Fibroblast of skin of abdomen (primary cell): Measurements from ENCODE around the gene FAAP24. TPM values are rescaled to one million over a fixed set of nuclear protein-coding genes. Genes with fewer than 3 reads are reported as not detected.
"Not testable (repeated sequence)": the region's sequence is repeated elsewhere in the genome, so short reads cannot be mapped to it uniquely, and the experiment has no call there.

ENCODE experiments used
- DNase-seq: peaks from one replicate; pipeline ENCODE4 v3.0.0-alpha.2; 2013
- polyA plus RNA-seq, 2 experiments: library from polyadenylated mRNA; unstranded; fragments of 120-200 nt; gene quantifications; one replicate each; pipeline ENCODE4 v1.2.1, GENCODE V29; 2013; ENCODE audit not compliant: insufficient read length in 2 of 2

The FAAP24 gene
- 3.0 TPM for polyA plus RNA-seq (2013, experiment 1 of 2; ENCODE audit: insufficient read length)
- 3.2 TPM for polyA plus RNA-seq (2013, experiment 2 of 2; ENCODE audit: insufficient read length)

DNA sequence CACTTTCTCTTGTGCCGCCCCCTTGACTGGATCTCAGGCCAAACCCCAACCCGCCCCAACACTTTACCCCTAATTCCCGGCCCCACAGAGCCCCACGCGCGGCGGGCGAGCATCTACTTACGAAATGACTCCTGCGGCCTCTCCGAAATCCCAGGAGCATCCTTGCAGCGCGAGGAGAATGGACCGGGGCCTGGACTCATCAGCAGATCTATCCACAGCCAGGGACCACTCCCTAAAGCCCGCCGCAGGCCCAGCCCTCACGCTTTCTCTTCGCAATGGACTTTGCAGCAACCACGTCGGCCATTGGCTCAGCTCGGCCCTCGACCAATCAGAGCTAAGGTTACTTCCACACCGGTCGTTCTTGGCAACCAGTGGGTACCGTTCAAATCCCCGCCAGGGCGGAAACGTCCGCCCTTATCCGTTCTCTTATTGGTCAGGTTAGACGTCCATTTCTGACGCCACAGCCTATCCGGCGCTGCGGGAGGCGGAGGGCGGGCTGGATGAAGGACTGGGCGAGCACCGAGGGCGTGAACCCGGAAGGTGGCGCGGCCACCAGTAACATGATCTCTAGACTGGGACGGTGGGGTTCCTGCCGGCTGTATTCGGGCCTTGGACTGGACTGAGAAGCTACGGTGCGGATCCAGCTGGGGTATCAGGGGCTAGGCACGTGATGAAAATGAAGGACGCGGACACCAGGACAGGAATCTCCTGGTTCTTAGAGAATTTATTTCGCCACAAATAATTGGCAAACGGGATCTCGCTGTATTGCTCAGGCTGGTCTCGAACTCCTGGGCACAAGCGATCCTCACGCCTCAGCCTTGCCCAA is at the start of gene FAAP24, which contains the start of gene CEP89:
Gene FAAP24 (plus strand): TSS at position 528 of the 826 bp plus-strand sequence. CDS start 955 bp downstream, outside the sequence.
Gene CEP89 (minus strand): TSS at position 244 of the 826 bp plus-strand sequence. CDS start 84 bp downstream, at position 160.
- DNase-seq = peak; percentile 99

DNA sequence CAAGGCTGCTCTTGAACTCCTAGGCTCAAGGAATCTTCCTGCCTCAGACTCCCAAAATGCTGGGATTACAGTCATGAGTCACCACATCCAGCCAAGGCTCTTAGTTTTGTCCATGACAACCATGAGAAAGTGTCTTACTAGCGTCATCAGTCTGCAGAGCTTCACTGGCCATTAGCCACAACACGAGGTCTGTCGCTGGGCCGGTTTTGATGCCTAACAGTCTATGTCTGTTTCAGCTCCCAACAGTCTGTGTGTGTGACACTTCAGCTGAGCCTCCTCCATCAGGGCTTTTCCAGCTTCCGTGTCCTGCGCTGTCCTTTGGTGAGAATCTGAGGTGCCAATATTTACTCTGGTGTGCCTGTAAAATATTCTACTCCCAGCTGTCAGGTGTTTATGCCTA is 47.8 kb upstream of the FAAP24 start:
- peak; percentile 1 for DNase-seq

GRCh38 chr19:32928806-32929205 is 43.2 kb upstream of the FAAP24 start:
- no peak for DNase-seq

DNA sequence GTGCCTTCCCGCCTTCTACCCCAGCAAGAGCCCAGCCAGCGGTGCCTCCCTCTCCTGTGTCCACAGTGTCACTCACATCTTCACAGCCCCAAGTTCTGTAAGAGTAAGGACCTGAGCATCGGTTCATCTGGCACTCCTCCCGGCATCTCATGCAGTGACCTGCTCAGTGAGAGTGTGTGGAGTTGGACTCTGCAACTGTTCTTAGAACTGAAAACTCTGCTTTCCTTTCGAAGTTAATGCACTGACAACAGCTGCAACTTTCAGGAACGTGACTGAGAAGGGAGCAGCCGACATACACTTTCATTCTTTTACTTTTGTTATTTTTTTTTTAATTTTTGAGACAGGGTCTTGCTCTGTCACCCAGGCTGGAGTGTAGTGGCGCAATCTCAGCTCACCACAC is 41.5 kb upstream of the FAAP24 start:
- no peak for DNase-seq

GRCh38 chr19:32933571-32933970 is 38.5 kb upstream of the FAAP24 start:
- DNase-seq = no peak

- DNase-seq = no peak
Measured at GRCh38 chr19:32935629-32936028, 36.4 kb upstream of the FAAP24 start.

DNA sequence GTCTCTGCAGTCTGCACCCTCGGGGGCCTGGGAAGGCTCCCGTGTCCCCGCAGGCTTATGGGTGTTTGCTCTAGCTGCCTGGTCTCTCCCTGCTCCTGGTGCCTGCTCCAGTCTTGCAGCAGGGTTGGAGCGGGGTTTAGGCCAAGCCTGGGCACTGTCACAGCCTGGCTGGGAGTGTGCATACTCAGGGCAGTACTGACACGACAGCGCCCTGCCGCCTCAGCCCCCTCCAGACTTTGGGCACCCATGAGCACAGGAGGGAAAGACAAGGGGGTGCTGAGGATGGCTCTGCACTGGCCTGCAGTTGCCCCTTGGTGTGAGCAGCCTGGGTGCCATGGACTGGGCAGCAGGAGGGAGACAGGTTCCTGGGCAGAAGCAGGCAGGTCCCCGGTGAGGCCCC is 36.0 kb upstream of the FAAP24 start:
- DNase-seq = no peak

DNA sequence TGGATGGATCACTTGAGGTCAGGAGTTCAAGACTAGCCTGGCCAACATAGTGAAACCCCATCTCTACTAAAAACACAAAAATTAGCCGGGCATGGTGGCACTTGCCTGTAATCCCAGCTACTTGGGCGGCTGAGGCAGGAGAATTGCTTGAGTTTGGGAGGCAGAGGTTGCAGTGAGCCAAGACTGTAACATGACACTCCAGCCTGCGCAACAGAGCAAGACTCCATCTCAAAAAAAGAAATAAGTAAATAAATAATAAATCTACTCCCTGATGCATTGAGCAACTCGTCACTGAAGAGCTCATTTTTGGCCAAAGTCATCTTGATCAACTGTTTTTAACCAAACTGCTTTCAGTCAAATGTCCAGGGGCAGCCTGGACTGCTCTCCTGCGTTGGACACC is 30.8 kb upstream of the FAAP24 start:
- DNase-seq = not testable (repeated sequence)

GRCh38 chr19:32945260-32945659 is 26.8 kb upstream of the FAAP24 start:
- no peak for DNase-seq

DNA sequence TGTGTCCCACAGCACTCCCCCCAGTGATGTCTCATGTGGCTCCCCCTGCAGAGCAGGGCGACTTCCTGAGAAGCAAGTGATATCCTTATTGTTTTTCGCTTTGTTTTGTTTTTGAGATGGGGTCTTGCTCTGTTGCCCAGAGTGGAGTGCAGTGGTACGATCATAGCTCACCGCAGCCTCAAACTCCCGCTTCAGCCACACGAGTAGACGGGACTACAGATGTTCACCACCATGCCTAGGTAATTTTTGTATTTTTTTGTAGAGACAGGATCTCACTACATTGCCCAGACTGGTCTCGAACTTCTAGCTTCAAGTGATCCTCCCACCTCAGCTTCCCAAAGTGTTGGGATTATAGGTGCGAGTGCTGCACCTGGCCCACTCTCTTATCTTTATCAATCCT is 5.3 kb upstream of the FAAP24 start:
- DNase-seq = no peak

- DNase-seq = no peak
Measured at GRCh38 chr19:32969549-32969948, 2.5 kb upstream of the FAAP24 start.

DNA sequence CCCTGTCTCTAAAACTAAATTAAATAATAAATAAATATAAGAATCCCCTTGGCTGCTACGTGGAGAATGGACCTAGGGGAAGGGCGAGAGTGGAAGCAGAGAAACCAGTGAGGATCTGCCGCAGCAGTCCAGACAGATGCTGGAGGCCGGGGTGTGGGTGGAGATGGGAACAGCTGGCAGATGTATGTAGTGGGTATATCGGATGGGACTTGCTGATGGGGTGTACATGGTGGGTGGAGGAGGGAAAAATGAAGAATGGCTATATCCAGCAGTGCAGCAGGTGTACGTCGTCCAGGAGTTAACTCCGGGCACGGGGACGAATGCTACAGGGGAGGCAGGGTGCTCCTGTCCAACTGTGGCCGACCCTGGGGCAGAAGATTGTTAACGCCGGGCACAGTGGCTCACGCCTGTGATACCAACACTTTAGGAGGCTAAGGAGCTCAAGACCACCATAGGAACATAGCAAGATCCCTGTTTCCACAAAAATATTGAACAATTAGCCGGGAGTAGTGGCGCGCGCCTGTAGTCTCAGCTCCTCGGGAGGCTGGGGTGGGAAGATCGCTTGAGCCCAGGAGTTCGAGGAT is 938 bp upstream of the FAAP24 start:
- DNase-seq = no peak

- peak; percentile 36 for DNase-seq
Measured at GRCh38 chr19:32976223-32976805, 4.3 kb downstream of the FAAP24 start.

DNA sequence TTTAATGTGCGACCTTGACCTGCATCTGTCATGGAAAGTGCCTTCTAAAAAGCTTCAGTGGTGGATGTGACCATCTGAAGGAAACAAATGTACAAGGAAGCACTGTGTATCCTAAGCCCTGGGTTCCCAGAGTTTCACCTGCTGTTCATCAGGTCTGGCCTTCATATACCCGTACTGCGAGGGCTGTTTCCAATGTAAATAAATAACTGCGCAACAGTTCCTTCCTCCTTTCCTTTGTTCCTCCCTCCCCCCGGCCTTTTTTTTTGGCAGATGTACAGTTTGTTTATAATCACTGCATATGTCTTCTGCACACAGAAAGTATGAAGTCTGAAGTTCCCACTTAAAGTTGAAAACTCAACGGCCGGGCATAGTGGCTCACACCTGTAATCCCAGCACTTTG is 5.2 kb downstream of the FAAP24 start:
- no peak for DNase-seq

DNA sequence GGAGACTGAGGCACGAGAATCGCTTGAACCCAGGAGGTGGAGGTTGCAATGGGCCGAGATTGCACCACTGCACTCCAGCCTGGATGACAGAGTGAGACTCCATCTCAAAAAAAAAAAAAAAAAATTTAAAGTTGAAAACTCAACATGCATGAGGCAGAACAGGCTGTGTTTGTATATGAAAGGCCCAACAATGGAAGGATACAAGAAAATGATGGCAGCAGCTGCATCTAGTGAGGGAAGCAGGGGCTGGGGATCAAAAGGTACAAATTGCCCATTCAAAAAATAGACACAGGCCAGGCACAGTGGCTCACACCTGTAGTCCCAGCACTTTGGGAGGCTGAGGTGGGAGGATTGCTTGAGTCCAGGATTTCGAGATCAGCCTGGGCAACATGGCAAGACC is 5.8 kb downstream of the FAAP24 start:
- DNase-seq = not testable (repeated sequence)

- DNase-seq = not testable (repeated sequence)
Measured at GRCh38 chr19:32979807-32980206, 7.8 kb downstream of the FAAP24 start.

DNA sequence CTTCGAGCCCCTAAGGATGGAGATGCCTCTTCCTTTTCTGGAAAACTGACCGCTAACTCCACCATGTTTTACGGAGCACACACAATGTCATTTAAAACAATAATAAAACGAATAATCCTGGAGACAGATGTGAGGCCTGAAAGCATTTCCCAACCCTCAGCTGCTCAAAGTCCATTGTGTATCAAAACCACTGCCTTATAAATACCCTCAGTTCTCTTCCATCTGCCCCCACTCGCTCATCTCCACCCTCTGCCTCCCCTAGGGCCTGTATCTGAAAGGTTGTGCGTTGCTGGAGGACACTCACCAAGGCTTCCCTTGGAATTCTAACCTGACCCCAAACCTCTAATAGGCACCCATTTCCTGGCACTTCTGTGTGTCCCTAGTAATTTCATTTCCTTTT is 10.4 kb downstream of the FAAP24 start:
- DNase-seq = not testable (repeated sequence)

DNA sequence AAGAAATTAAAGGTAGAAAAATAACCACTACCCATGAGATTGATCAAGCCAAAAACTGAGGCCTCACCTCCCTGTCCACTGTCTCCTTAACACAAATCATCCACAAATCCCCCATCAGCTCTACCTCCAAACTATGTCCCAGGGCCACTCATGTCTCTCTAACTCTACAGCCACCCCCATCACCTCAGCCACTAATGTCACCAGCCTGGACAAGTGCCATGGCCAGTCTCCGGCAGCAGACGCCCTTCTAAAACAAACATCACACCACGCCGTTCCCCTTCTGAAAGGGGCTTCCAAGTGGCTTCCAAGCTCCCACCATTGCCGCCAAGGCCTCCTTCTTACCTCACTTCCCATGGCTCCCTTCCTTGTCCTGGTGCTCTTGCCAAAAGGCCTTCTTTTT is 16.2 kb downstream of the FAAP24 start:
- DNase-seq = not testable (repeated sequence)

- DNase-seq = no peak
Measured at GRCh38 chr19:32988724-32989123, 16.7 kb downstream of the FAAP24 start.

GRCh38 chr19:32995966-32996365 is 23.9 kb downstream of the FAAP24 start:
- DNase-seq = not testable (repeated sequence)

GRCh38 chr19:32997061-32997464 is 25.0 kb downstream of the FAAP24 start:
- DNase-seq = not testable (repeated sequence)

DNA sequence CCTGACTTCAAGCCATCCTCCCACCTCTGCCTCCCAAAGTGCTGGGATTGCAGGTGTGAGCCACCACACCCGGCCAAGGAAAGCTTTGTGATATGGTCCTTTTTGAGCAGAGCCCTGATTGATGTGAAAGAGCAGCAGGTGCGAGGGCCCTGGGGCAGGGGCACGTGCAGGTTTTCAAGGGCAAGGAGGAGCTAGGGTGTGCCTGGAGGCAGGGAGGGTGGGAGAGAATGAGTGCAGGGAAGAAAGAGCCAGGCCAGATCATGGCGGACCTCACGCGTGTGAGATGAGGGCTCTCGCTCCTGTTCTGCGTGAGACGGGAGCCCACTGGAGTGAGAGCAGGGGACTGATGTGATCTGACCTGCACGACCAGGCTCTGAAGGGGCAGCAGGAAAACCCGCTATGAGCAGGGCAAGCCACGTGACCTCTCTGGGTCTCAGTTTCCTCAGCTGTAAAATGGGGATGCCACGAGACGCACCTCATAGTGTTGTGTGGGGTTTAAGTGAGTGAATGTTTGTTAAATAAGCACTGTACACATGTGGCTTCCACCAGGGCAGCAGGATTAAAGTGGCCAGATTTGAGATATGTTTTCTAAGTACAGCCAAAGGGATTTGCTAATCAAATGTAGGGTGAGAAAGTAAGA is 25.8 kb downstream of the FAAP24 start:
- DNase-seq = no peak

GRCh38 chr19:32998722-32999121 is 26.7 kb downstream of the FAAP24 start:
- DNase-seq = no peak
